GM19438 (cell line): ENCODE measurements around the gene CHST8.
"Not testable (repeated sequence)": the region's sequence is repeated elsewhere in the genome, so short reads cannot be mapped to it uniquely, and the experiment has no call there.

ENCODE experiments used
- ATAC-seq: cut with Tn5 transposase; IDR thresholded peaks from one replicate; pipeline ENCODE4 v1.9.1; 2021; ENCODE audit warnings: low read depth; ENCODE audit not compliant: unreplicated experiment

The CHST8 gene

GRCh38 chr19:33688171-33688992 lies 66.6 kb downstream of the CHST8 start:
- no peak for ATAC-seq

- no peak for ATAC-seq
Observed at GRCh38 chr19:33689138-33689746, 67.5 kb downstream of the CHST8 start.

- no peak for ATAC-seq
Observed at GRCh38 chr19:33689868-33690267, 68.1 kb downstream of the CHST8 start.

- no peak for ATAC-seq
Observed at GRCh38 chr19:33690378-33691029, 68.8 kb downstream of the CHST8 start.

GRCh38 chr19:33691030-33691427 lies 69.3 kb downstream of the CHST8 start:
- no peak for ATAC-seq

GRCh38 chr19:33691736-33692135 lies 70.0 kb downstream of the CHST8 start:
- no peak for ATAC-seq

- ATAC-seq = no peak
Observed at GRCh38 chr19:33693678-33694077, 71.9 kb downstream of the CHST8 start.

- not testable (repeated sequence) for ATAC-seq
Observed at GRCh38 chr19:33695547-33695946, 73.8 kb downstream of the CHST8 start.

GRCh38 chr19:33697766-33698165 lies 76.0 kb downstream of the CHST8 start:
- ATAC-seq = no peak

GRCh38 chr19:33698576-33699435 lies 77.1 kb downstream of the CHST8 start:
- ATAC-seq = no peak

GRCh38 chr19:33699754-33700407 lies 78.1 kb downstream of the CHST8 start:
- no peak for ATAC-seq

- ATAC-seq = no peak
Observed at GRCh38 chr19:33700408-33701013, 78.8 kb downstream of the CHST8 start.

- no peak for ATAC-seq
Observed at GRCh38 chr19:33701565-33701964, 79.8 kb downstream of the CHST8 start.

GRCh38 chr19:33702606-33703437 lies 81.1 kb downstream of the CHST8 start:
- ATAC-seq = no peak

GRCh38 chr19:33703438-33703750 lies 81.6 kb downstream of the CHST8 start:
- ATAC-seq = no peak

- no peak for ATAC-seq
Observed at GRCh38 chr19:33703821-33704220, 82.1 kb downstream of the CHST8 start.

- ATAC-seq = no peak
Observed at GRCh38 chr19:33704271-33704670, 82.5 kb downstream of the CHST8 start.

- no peak for ATAC-seq
Observed at GRCh38 chr19:33705090-33705847, 83.5 kb downstream of the CHST8 start.
